Fibroblast of the conjunctiva (primary cell): ENCODE results near the gene ASCC2.
A peak's percentile ranks its signal among the peaks of the same experiment; 100 is the strongest.
"Not testable (repeated sequence)": the region's sequence is repeated elsewhere in the genome, so short reads cannot be mapped to it uniquely, and the experiment has no call there.

Experiments used
- DNase-seq: peaks from one replicate; pipeline ENCODE4 v3.0.0-alpha.2; 2010; ENCODE audit warnings: low read depth

ASCC2 gene, protein sequence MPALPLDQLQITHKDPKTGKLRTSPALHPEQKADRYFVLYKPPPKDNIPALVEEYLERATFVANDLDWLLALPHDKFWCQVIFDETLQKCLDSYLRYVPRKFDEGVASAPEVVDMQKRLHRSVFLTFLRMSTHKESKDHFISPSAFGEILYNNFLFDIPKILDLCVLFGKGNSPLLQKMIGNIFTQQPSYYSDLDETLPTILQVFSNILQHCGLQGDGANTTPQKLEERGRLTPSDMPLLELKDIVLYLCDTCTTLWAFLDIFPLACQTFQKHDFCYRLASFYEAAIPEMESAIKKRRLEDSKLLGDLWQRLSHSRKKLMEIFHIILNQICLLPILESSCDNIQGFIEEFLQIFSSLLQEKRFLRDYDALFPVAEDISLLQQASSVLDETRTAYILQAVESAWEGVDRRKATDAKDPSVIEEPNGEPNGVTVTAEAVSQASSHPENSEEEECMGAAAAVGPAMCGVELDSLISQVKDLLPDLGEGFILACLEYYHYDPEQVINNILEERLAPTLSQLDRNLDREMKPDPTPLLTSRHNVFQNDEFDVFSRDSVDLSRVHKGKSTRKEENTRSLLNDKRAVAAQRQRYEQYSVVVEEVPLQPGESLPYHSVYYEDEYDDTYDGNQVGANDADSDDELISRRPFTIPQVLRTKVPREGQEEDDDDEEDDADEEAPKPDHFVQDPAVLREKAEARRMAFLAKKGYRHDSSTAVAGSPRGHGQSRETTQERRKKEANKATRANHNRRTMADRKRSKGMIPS

DNA sequence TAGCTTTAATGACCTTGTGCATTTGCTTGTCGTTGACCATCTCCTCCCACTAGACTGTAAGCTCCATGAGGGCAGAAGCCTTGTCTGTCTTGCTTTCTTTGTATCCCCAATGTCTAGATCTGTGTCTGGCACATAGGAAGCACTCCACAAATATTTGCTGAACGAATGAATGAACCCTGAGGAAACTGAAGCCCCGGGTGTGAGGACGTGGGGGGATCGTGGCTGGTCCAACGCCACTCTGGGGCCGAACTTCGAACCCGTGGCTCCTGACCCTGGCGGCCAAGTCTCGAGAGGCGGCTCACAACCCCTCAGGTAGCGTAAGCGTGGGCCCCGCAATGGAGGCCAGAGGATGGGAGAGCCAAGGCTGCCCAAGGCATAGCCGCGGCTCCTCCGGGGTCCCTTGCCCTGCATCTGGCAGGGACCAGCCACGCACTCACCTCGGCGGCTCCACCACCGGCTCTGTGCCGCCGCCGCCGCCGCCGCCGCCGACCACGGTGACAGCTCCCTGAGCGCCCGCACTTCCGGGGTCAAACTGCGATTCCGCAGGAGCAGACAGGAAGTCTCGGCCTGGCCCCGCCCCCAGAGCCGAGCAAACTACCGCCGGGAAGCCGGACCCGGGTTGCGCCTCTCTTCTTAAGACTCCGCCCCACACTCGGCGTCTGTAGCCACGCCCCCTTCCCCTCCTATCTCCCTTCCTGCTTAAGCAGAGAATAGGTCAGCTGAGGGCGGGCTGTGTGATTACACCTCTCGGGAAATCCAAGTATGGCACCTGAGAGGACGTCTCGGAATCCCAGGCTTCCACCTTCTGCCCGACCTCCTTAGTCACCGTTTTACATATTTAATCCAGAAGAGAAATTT lies at the start of gene ASCC2:
TSS of gene ASCC2 (minus strand) at position 534 of the 858 bp plus-strand sequence. CDS start 5,949 bp downstream, outside the sequence.
- peak; percentile 95 for DNase-seq

DNA sequence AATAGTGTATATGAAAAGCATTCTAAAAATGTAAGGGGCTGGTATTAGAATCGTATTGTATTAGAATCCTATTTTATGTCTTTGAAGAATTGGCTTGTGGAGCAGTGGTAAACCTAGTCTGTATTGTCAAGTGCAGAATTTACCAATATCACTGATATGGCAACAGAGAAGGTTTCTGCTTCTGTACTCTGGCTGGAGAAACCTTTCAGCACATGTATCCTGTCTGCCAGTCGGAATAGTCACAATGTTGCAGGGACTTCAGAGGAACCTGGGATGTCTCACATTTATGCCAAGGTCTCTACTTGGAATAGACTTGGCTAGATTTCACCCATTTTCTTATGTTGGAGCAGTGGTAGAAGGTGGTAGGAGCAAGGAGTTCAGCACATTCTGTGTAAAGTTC lies 49.3 kb upstream of the ASCC2 start:
- no peak for DNase-seq

DNA sequence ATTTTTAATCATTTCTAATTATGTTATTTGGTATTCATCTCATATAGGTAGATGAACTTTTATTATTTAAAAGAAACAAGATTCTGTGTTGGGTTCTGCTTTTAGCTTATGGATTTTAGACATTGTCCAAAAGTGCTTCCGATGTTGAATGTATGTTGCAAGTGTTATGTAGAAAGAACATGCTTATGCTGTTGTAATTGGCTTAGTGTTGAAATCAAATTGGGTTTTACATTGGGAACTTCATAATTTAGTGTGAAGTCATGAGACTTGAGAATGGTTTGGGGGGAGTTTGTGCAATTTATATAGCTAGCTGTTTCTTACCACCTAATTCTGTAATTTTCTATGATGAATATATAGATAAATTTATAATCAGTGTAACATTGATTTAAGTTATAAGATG lies 48.5 kb upstream of the ASCC2 start:
- no peak for DNase-seq

DNA sequence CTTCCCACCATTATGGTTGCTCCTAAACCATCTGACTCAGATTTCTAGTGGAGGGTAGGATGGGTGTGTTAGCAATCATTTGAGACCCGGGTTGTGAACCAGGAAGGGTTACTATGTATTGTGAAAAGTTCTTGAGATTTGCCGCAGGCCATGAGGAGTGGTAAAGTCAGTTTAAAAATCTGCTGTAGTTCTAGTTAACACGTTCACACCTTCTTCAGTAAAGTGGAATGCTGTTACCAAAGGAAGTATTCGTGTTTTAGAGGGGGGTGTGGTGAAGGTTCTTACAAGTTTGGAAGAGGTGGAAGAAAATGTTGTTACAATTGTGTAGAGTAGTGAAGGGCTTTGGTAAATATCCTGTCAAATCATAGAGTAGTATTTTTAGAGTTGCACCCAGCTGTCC lies 47.5 kb upstream of the ASCC2 start:
- no peak for DNase-seq

DNA sequence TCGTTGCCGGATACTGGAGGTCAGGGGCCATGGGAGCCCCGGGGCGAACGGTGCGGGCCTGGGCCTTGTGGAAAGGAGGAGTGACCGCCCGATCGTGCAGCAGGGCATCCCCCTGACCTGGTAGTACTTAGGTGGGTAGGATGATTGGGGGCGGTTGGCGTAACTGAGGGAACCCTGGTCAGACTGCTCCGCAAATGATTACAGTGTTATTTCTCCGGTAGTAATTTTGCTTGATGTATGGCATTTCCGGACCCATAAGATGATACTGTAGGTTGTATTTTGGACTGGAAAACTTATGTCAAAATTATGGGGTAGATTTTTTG lies 45.7 kb upstream of the ASCC2 start:
- no peak for DNase-seq

DNA sequence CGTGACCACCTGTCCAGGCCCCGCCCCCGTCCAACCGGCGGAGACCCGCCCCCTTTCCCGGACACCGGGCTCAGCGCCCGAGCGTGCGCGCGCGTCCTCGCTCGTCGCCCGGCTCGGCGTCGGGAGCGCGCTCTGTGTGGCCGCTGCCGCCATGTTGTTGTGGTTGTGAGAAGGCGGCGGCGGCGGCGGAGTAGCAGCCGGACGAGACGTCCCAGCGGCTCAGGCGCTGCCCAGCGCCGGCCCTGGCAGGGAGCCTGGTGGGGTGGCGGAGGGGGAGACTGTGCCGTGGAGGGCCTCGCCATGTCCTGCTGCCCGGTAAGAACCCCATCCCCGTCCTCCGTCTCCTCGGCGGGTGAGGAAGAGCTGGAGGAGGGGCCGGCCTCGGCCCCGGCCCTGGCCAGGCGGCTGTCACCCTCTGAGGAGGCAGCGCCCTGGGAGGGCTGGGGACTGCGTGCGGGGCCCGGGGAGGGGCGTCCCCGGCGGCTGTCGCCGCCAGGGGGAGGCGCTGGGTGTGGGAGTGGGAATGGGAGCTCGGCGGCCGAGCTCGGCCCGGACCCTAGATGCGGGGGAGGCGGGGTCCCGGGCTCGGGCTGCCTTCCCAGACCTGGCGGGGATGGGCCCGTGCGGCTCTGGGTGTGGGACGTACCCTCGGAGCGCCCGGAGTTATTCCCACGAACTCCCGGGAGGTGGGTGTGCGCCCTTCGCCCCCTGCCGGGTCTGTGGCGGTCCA lies 45.1 kb upstream of the ASCC2 start, which contains the start of gene MTMR3:
TSS of gene MTMR3 (plus strand) at position 130 of the 730 bp plus-strand sequence. CDS start 87,886 bp downstream, outside the sequence.
- DNase-seq = peak; percentile 72

DNA sequence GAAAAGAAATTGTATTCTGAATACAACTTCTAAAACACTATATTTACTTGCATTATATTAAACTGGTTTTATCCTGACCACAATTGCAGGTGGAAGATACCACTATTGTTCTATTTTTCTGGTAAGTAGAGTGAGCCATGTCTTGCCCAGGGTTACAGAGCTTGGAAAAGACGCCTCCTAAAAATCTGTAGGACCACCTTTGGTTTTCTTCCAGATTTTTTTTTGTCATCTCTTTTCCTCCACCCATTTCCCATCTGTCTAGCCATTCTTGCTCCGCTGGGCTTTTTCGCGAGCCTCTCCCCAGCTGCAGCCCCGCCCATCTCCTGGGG lies 44.6 kb upstream of the ASCC2 start:
- DNase-seq = no peak

DNA sequence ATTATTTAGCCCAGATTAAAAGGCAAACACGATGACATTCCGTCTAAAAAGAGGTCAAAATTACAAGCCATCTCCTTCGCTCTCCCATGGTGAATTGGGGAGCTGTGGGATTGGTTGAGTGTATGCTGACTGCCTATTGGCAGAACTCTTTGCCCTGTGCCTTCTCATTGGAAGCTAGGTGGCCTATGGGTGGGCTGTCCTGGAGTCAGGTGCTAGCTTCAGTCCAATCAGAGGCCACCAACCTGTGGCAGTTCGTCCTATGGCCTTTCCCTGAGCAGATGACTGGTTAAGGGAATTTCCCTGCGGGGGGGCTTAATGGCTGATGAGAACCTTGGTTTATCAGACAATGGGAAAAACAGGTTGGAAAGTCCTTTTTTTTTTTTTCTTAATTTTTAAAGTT lies 41.7 kb upstream of the ASCC2 start:
- no peak for DNase-seq

DNA sequence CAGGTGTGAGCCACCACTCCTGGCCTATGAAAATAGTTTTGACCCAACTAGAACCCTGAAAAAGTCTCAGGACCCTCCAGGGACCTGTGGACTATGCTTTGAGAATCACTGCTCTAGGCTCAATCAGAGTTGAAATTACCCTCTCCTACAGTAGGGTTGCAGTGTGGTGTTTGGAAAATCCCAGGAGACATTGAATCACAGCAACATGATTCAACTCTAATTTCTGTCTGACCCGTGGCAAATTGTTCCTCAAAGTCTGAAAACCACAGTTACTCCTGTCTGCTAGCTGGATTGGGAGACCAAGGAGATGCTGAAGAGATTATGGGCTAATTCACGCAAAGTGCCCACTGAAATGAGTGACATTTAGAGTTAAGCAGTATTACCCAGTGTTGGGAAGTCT lies 39.5 kb upstream of the ASCC2 start:
- DNase-seq = peak; percentile 26

DNA sequence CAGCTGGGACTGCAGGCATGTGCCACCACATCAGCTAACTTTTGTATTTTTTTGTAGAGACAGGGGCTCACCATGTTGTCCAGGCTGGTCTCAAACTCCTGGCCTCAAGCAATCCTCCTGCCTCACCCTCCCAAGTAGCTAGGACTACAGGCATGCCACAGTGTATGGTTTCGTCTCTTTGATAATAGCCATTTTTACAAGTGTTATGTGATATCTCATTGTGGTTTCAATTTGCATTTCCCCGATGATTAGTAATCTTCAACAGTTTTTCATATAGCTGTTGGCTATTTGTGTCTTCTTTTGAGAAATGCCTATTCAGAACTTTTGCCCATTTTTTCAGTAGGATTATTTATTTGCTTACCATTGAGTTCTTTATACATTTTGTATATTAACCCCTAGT lies 35.9 kb upstream of the ASCC2 start:
- no peak for DNase-seq

DNA sequence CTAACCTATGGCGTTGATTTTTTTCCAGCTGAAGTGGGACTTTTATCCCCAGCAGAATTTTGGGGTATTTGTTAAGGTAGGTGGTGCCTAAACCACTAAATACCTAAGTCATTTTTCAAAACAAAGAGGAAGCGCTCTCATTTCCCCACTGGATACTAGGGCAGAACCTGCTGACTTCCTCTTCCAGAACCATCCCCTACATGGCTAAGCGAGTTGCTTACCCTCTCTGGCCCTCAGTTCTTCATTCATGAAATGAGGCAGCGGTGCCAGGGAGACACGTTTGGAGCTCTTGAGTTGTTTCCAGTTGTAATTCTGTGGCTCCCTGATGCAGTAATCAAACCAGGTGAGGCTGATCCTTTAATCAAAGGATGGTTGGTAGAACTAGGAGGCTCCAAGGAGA lies 34.9 kb upstream of the ASCC2 start:
- no peak for DNase-seq

DNA sequence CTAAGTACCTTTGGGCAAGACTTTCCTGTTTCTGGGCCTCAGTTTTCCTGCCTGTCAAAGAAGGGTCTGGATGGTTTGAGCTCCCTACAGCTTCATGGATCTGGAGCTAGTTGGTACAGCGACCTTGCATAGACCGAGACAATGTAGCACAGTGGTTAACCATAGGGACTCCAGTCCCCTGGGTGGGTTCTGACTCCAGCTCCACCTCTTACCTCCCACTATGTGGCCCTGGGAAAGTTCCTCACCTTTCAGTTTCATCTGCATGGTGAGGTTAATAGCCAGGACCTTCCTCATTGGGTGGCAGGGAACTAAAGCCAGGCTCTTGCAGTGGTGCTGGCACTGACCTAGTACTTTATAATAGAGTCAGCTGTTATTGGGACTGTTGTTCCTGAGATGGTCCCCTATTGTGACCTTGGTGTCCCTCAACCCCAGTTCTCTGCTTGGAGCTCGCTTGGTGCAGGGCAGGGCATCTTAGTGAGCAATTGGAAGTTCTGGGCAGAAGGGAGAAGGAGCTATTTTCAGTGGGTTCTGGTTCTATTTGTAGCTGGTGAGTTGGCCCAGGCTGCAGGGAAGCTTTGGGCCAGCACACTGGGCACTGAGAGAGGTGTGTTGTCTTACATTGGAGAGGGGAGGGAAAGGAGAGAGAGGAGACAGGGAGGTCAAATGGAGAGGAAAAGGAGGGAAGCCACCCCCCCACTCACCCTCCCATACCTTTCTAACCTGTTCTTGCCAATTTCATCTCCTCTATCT lies 34.2 kb upstream of the ASCC2 start:
- no peak for DNase-seq

DNA sequence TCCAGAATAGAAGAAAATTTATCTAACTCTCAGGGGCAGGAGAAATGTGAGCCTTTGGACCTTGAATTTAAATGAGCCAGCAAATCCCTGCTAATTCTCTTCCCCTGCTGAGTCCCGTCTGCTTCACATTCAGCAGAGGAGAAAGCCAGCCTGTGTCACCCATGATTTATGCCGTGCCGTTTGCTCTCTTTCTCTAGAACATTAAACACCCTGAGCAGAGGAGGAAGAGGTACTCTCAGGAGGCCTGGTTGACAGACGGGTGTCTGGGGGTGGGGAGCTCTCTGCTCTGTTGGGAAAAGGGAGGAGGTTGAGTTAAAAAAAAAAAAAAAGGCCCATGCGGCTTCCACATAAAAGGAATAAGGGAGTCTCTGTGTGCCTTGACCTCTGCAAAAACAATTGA lies 33.6 kb upstream of the ASCC2 start:
- DNase-seq = no peak

DNA sequence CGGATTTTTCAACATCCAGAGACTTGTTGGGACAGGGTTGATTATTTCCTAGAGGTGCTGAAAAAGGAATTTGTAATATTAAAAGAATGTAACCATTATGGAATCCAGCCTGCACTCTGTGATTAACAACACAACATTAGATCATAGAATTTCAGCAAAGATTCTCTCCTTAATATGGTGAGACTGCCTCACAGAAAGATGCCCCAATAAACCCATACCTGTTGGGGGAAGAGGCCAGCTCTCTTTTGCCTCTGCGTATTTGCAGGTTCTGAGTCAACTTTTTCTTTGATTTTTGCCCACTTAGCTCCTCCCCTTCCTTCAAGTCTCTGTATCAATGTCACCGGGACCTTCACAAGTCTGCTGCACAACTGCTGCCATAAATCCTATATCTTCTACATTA lies 32.5 kb upstream of the ASCC2 start:
- DNase-seq = no peak

DNA sequence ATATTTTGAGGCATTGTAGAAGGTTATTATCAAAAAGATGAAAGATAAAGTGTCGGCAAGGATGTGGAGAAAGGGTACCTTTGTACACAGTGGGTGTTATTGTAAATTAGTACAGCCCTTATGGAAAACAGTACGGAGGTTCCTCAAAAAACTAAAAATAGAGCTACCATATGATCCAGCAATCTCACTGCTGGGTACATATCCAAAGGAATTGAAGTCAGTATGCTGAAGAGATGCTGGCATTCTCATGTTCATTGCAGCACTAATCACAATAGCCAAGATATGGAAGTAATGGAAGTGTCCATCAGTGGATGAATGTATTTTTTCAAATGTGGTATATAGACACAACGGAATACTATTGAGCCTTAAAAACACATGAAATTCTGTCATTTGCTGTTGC lies 29.8 kb upstream of the ASCC2 start:
- no peak for DNase-seq

DNA sequence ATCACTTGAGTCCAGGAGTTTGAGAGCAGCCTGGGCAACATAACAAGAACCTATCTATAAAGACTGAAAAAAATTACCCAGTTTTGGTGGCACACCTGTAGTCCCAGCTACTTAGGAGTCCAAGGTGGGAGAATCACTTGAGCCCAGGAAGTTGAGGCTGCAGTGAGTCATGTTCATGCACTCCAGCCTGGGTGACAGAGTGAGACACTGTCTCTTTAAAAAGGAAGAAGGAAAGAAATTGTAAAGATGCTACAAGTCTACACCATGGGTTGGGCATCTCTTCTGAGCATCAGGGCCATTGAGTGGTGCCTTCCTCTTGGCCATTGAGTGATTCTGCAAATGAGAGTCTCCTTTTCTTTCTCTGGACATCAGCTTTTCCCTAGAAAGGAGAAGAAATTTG lies 29.2 kb upstream of the ASCC2 start:
- no peak for DNase-seq

DNA sequence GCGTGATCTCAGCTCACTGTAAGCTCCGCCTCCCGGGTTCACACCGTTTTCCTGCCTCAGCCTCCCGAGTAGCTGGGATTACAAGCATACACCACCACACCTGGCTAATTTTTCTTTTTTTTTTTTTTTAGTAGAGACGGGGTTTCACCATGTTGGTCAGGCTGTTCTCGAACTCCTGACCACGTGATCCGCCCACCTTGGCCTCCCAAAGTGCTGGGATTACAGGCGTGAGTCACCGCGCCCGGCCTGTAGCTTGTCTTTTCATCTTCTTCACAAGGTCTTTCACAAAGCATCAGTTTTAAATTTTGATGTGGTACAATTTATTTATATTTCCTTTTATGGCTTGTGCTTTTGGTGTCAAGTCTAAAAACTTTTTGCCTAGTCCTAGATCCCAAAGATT lies 27.5 kb upstream of the ASCC2 start:
- not testable (repeated sequence) for DNase-seq

DNA sequence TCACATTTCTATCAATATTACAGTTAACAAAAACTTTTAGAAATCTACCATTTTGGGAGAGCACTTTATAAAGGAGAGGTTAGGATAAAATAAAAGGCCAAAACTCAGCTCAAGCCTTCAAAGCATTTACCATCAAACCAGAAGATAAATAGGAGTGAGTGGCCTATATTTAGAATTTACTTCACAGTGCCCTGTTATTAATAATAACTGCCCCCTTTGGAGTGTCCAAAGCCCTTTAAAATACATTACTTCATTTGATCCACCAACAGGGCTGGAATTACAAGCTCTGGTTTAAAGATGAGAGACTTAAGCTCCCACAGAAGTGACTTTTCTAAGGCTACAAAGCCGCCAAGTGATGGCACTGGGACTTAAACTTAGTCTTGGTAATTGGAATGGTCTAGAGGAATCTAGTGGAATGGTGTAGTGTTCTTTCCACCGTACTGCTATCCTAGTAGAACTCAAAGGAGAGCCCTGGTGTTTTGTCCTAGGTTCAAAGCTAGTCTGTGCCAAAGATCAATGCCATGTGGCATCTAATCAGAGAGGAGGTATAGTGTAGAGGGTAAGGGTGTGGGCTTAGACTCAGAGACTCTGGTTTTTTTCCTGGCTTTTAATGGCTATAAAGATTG lies 23.7 kb upstream of the ASCC2 start:
- no peak for DNase-seq

DNA sequence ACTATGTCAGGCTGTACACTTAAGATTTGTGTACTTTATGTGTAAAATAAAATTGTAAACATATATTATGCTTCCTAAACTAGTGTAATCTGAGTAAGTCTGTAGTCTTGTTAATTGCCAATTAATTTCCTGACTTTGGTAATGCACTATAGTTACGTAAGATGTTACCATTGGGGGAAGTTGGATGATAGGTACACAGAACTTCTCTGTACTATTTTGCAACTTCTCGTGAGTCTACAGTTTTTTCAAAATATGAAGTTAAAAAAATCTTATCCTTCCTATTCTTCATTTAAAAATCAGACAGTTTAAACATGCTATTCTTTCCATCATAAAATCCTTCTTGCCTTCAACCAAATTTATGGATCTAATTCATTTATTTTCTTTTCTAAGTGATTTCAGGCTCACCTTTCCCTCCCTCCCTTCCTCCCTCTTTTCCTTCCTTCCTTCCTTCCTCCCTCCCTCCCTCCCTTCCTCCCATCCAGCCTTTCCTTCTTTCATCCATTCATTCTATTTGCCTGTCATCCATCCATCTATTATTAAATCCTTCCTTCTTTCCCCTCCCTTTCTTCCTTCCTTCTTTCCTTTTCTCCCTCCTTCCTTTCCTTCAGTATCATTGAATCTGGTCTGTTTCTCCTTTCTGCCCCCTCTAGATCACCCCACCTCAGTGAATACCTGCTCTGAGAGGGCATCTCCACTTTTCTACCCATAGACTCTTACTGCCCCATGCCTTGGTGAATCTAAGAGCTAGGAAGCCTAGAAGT lies 22.1 kb upstream of the ASCC2 start:
- DNase-seq = no peak

DNA sequence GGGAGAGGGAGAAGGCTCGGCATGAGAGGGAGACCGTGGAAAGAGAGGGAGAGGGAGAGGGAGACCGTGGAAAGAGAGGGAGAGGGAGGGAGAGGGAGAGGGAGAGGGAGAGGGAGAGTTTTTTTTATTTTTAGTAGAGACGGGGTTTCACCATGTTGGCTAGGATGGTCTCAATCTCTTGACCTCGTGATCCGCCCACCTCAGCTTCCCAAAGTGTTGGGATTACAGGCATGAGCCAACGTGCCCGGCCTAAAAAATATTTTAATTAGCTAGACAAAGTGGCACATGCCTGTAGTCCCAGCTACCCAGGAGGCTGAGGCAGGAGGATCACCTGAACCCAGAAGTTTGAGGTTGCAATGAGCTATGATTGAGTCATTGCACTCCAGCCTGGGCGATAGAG lies 21.0 kb upstream of the ASCC2 start:
- not testable (repeated sequence) for DNase-seq
